Measurements from ENCODE around the gene GATA2. TPM values are rescaled to one million over a fixed set of nuclear protein-coding genes. Genes with fewer than 3 reads are reported as not detected.
A peak's percentile ranks its signal among the peaks of the same experiment; 100 is the strongest.

Gene GATA2
- total and polyA plus RNA-seq, 9 donors, result 2.1 to 4.5 (median 3.0) TPM

DNA sequence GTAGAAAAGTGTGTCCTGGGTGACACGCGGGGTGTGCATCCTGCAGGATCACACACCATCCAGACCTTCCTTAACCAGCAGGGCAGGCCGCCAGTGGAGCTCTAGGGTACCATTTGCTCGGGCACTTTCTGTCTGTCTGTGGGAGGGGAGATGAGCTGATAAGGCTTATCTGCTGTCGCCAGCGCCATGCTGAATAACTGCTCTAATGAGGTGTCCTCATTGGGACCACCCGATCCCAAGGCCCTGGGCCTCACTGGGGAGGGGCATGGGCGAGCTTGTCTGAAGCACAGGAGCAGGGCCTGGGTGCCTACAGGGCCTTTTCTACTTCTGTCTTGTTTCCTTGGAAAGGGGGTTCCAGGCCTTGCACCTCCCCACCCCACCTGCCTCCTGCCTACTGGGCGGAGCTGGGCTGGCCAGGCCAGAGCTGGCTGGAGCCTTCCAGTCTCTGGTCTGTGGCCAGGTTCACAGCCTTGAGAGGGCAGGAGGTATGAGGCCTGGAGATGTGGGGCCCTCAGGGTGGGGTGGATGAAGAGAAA, 2.5 kb upstream of the GATA2 start:
- WGBS (ENCODE audit: insufficient coverage), result 52% methylated on average over 4 of the region's 9 CpGs
- Histone ChIP-seq H3K27me3 (ENCODE audit: control insufficient read depth, insufficient read depth, low read length) (peaks cover 94% of the 10 kb centered on the region), H3K4me1 (ENCODE audit: control insufficient read depth, insufficient read depth, low read length) (peaks cover 29% of the 10 kb centered on the region), H3K9me3 (replicated peaks; ENCODE audit: control insufficient read depth, low read depth, low read length) (no peaks in the 10 kb centered on the region), H3K4me3 (ENCODE audit: low read length) (no peak overlapping the region), H3K36me3 (ENCODE audit: control insufficient read depth, insufficient read depth, low read length) (no peaks in the 10 kb centered on the region), H3K27ac (ENCODE audit: low read length) (no peak overlapping the region)
- no peak for DNase-seq

DNA sequence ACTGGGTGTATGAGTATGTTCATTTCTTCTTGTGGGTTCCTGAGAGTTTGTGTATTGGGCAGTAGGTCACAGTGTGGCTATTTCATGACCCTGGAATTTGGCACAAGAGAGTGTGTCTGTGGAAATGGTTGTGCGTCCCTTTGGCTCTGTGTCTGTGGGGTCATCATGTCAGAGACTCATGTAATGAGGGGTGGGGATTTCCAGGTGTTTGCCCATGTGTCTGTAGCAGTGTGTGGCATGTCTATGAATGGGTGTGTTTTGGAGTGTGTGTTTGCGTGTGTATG, 1.3 kb upstream of the GATA2 start:
- Histone ChIP-seq H3K9me3 (replicated peaks; ENCODE audit: control insufficient read depth, low read depth, low read length) (no peaks in the 10 kb centered on the region), H3K36me3 (ENCODE audit: control insufficient read depth, insufficient read depth, low read length) (no peaks in the 10 kb centered on the region), H3K27ac (ENCODE audit: low read length) (no peak overlapping the region), H3K4me3 (ENCODE audit: low read length) (no peak overlapping the region), H3K27me3 (ENCODE audit: control insufficient read depth, insufficient read depth, low read length) (peaks cover 98% of the 10 kb centered on the region), H3K4me1 (ENCODE audit: control insufficient read depth, insufficient read depth, low read length) (peaks cover 41% of the 10 kb centered on the region)
- WGBS (ENCODE audit: insufficient coverage), result 81% methylated on average over 2 of the region's 2 CpGs
- no peak for DNase-seq

DNA sequence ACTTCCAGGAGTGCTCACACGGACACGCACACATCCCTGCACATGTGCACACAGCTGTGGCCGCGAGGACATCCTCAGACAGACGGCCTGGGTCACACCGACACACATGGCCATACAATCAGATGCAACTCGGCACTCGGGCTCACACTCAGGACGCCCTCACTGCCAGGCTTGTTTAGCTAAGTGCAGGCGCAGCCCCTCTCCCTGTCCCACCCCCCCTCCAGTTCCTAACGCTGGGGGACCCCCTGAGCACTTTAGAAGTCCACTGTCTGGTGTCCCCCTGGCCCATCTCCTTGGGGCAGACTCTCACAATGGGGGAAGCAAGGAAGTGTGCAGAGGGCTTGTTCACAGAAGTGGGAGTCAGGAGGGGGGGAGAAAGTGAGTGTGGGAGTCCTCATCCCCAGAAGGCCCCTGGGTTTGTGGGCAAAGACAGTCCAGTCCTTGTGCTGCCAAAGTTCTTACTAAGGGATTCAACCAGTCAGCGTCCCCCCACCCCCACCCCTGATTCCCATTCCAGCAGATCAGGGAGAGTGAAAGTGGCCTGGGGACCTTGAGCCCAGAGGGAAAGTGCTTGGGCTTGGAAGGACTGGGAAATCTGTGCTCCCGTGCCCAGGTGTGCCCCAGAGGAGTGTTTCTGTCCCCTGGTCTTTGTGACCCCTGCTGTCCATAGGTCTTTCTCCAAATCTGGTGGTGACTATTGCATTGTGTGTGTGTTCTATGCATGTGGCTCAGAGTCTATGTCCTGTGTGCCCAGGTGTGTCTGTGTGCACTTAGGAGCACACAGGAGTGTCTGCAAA, 767 bp upstream of the GATA2 start:
- no peaks in the 10 kb centered on the region for H3K9me3 ChIP-seq (replicated peaks; ENCODE audit: control insufficient read depth, low read depth, low read length)
- WGBS (ENCODE audit: insufficient coverage), result 26% methylated on average over 12 of the region's 13 CpGs
- peaks cover 46% of the 10 kb centered on the region for H3K4me1 ChIP-seq (ENCODE audit: control insufficient read depth, insufficient read depth, low read length)
- DNase-seq, result no peak
- H3K4me3 ChIP-seq (ENCODE audit: low read length), result no peak overlapping the region
- no peaks in the 10 kb centered on the region for H3K36me3 ChIP-seq (ENCODE audit: control insufficient read depth, insufficient read depth, low read length)
- peaks cover 98% of the 10 kb centered on the region for H3K27me3 ChIP-seq (ENCODE audit: control insufficient read depth, insufficient read depth, low read length)
- H3K27ac ChIP-seq (ENCODE audit: low read length), result no peak overlapping the region

DNA sequence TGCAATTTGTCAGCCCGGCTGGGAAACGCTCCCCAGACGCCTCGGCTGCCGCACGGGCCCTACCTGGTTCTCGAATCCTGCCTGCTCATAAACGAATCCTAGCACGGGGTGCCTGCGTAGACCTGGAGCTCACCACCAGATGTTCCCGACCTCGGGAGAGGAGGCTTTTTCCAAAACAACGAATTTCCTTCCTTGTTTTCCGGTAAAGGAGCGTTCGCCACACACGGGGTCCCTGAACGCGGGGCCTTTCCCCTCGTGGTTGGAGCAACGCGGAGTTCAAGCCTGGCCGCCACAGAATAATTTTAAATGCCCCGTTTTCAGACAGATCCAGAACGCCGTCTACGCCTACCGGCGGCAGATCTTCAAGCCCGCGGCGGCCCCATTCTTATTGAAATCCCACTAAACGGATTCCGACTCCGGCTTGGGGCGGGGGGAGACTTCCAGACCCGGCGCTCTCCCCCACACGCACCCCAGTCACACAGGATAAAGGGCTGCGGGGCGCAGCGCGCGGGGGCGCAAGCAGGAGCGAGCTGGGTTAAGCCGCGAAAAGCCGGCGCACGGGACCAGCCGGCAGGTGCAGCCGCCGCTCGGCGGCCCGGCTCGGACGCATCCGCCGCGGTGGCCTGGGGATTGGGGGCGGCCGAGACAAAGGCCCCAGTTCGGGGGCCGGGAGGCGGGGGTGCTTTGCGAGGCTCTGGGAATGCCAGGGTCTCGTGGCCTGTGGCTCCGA, 895 bp downstream of the GATA2 start:
- WGBS (ENCODE audit: insufficient coverage), result 2% methylated on average over 68 of the region's 70 CpGs
- H3K4me3 ChIP-seq (ENCODE audit: low read length), result no peak overlapping the region
- no peak overlapping the region for H3K27ac ChIP-seq (ENCODE audit: low read length)
- H3K36me3 ChIP-seq (ENCODE audit: control insufficient read depth, insufficient read depth, low read length), result no peaks in the 10 kb centered on the region
- DNase-seq, result no peak
- no peaks in the 10 kb centered on the region for H3K9me3 ChIP-seq (replicated peaks; ENCODE audit: control insufficient read depth, low read depth, low read length)
- H3K4me1 ChIP-seq (ENCODE audit: control insufficient read depth, insufficient read depth, low read length), result peaks cover 54% of the 10 kb centered on the region
- peaks cover 99% of the 10 kb centered on the region for H3K27me3 ChIP-seq (ENCODE audit: control insufficient read depth, insufficient read depth, low read length)

DNA sequence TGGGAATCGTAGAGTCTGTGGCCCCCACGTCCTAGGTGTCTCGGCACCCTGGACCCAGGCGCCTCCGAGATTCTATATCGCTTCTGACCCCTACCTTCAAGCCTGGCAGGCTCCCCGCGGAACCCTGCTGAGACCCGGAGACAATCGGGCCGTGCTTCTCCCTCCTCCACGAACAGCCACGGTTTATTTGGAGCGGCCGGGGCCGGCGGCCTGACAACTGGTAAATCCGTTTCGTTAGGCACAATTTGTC, 1.4 kb downstream of the GATA2 start:
- H3K27me3 ChIP-seq (ENCODE audit: control insufficient read depth, insufficient read depth, low read length), result peaks cover 99% of the 10 kb centered on the region
- 1% methylated on average over 19 of the region's 19 CpGs for WGBS (ENCODE audit: insufficient coverage)
- no peak for DNase-seq
- H3K4me1 ChIP-seq (ENCODE audit: control insufficient read depth, insufficient read depth, low read length), result peaks cover 55% of the 10 kb centered on the region
- no peak overlapping the region for H3K27ac ChIP-seq (ENCODE audit: low read length)
- H3K9me3 ChIP-seq (replicated peaks; ENCODE audit: control insufficient read depth, low read depth, low read length), result no peaks in the 10 kb centered on the region
- H3K4me3 ChIP-seq (ENCODE audit: low read length), result no peak overlapping the region
- no peaks in the 10 kb centered on the region for H3K36me3 ChIP-seq (ENCODE audit: control insufficient read depth, insufficient read depth, low read length)

DNA sequence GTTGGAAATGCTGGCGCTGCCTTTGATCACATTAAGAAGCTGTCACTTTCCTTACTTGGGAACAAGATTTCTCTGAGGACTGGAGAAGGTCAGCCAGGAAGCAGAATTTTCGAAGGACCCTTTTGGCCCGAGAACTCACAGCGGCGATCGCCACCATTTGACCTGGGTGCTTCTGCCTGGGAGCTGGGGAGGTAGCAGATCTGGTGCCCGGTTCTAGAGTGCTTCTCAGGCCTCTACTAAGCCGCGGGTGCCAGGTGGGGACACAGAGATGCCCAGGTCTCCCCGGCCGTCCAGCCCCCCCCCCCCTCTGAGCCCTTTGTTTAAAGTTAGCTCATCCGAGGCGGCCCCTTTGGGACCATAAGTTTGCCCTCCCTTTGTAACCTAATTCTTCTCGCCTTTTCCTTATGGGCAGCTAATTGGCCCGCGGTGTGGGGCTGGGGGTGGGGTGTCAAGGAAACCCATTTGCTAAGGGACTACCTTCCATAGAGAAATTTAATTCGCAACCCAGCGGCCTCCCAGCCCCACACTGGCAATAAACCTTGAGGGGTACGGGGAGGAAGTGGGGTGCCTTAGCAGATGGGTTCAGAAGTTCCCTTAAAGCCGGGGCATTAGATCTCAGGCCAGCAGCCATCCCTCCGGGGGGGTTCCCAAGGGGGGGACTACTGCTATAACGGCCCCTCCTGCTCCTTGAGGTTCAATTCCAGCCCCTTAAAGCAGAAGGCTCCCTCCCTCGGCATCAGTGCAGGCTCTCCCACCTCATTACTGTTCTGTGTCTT, 1.9 kb downstream of the GATA2 start:
- no peak overlapping the region for H3K4me3 ChIP-seq (ENCODE audit: low read length)
- H3K4me1 ChIP-seq (ENCODE audit: control insufficient read depth, insufficient read depth, low read length), result peaks cover 58% of the 10 kb centered on the region
- DNase-seq, result no peak
- H3K27me3 ChIP-seq (ENCODE audit: control insufficient read depth, insufficient read depth, low read length), result peaks cover 99% of the 10 kb centered on the region
- no peaks in the 10 kb centered on the region for H3K36me3 ChIP-seq (ENCODE audit: control insufficient read depth, insufficient read depth, low read length)
- 13% methylated on average over 9 of the region's 23 CpGs for WGBS (ENCODE audit: insufficient coverage)
- H3K27ac ChIP-seq (ENCODE audit: low read length), result no peak overlapping the region
- H3K9me3 ChIP-seq (replicated peaks; ENCODE audit: control insufficient read depth, low read depth, low read length), result no peaks in the 10 kb centered on the region

DNA sequence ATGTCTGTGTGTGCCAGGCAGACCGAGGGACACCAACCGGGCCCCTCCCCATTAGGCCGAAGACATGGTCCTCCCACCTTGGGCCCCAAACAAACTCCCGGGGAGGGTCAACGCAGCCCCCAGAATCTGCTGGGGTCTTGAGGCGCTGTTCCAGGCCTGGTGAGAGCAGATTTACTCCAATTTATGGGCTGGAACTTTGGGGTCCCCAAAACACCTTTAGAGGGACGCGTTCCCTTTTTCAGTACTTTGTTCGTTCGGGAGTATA, 2.4 kb downstream of the GATA2 start:
- no peak overlapping the region for H3K27ac ChIP-seq (ENCODE audit: low read length)

DNA sequence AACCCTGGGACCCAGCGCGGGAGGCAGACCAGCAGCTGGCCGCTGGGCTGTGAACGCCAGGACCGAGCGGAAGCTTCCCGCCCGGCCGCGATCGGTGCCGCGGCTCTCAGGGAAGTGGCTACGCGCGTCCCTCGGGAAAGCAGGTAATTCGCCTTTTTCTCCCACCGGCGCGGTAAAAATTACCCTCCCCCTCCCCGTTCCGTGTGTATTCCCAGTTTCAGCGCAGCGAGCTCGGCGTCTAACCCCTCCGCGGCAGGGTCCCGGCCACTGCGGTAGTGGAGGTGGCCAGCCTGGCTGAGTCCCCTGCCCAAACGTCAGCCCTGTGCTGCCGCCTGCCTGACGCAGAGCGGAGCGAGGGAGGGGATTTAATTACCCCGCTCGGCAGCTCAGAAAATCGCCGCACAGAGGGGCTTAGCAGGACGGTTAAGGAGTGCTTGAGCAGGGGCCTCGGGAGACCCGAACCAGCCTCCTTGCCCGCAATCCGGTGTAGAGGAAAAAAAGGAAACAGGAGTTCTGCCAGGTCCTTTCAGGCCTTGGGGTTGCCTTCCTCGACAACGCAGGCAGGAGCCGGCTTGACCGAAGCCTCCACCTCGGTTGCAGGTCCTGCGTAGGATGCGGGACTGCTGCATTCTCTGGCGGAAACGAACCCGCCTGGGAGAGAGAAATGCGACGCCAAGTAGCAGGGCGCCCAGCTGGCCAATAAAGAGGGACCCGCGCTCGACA, 2.9 kb downstream of the GATA2 start:
- no peaks in the 10 kb centered on the region for H3K9me3 ChIP-seq (replicated peaks; ENCODE audit: control insufficient read depth, low read depth, low read length)
- H3K27ac ChIP-seq (ENCODE audit: low read length), result peak overlapping the region; percentile 51
- H3K4me1 ChIP-seq (ENCODE audit: control insufficient read depth, insufficient read depth, low read length), result peaks cover 63% of the 10 kb centered on the region
- WGBS (ENCODE audit: insufficient coverage), result 1% methylated on average over 59 of the region's 61 CpGs
- peaks cover 99% of the 10 kb centered on the region for H3K27me3 ChIP-seq (ENCODE audit: control insufficient read depth, insufficient read depth, low read length)
- H3K4me3 ChIP-seq (ENCODE audit: low read length), result peak overlapping the region; percentile 38
- no peaks in the 10 kb centered on the region for H3K36me3 ChIP-seq (ENCODE audit: control insufficient read depth, insufficient read depth, low read length)
- no peak for DNase-seq

More for the DNA sequence above, 2.4 kb downstream of the GATA2 start:
- Histone ChIP-seq H3K4me1 (ENCODE audit: control insufficient read depth, insufficient read depth, low read length) (peaks cover 60% of the 10 kb centered on the region), H3K36me3 (ENCODE audit: control insufficient read depth, insufficient read depth, low read length) (no peaks in the 10 kb centered on the region), H3K4me3 (ENCODE audit: low read length) (no peak overlapping the region), H3K27me3 (ENCODE audit: control insufficient read depth, insufficient read depth, low read length) (peaks cover 99% of the 10 kb centered on the region), H3K9me3 (replicated peaks; ENCODE audit: control insufficient read depth, low read depth, low read length) (no peaks in the 10 kb centered on the region)
- WGBS (ENCODE audit: insufficient coverage), result 12% methylated on average over 5 of the region's 10 CpGs
- DNase-seq, result no peak

DNA sequence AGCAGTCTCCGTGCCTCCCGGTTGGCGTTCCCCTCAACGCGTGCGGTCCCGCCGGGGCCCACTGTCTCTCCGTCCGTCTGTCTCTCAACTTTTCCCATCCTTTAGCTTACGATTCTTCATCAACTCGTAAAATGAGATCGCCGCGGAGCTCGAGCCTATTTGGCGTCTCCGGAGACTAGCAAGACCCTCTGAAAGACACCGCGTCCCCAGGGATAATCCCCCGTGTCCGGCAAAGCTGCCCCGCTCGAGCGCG, 3.4 kb downstream of the GATA2 start:
- H3K4me3 ChIP-seq (ENCODE audit: low read length), result peak overlapping the region; percentile 38
- H3K27ac ChIP-seq (ENCODE audit: low read length), result peak overlapping the region; percentile 51
- no peaks in the 10 kb centered on the region for H3K36me3 ChIP-seq (ENCODE audit: control insufficient read depth, insufficient read depth, low read length)
- peaks cover 100% of the 10 kb centered on the region for H3K27me3 ChIP-seq (ENCODE audit: control insufficient read depth, insufficient read depth, low read length)
- no peak for DNase-seq
- H3K9me3 ChIP-seq (replicated peaks; ENCODE audit: control insufficient read depth, low read depth, low read length), result no peaks in the 10 kb centered on the region
- peaks cover 63% of the 10 kb centered on the region for H3K4me1 ChIP-seq (ENCODE audit: control insufficient read depth, insufficient read depth, low read length)
- WGBS (ENCODE audit: insufficient coverage), result under 1% methylated on average over 26 of the region's 26 CpGs

All from muscle of leg (tissue), 11 donors.